HCT116 (cell line): ENCODE data around the gene OXGR1. TPM values are rescaled to one million over a fixed set of nuclear protein-coding genes. Genes with fewer than 3 reads are reported as not detected.

Experiments used
- ATAC-seq: fragments of 200-7000 bp; cut with Tn5 transposase; 2 replicates; pipeline ENCODE4 v1.9.1; 2020; ENCODE audit warnings: mild to moderate bottlenecking, moderate library complexity
- BruUV-seq: library from RNA; stranded (reverse); fragments of 400-500 nt; replicated peaks from 2 replicates; lab custom pipeline; 2021; lab: Mats Ljungman, UMichigan
- CTCF ChIA-PET: fragments of 300-600 bp; sonication (Branson Sonifier 250); formaldehyde crosslinking; loops from one replicate; lab custom pipeline; 2021; ENCODE audit warnings: antibody characterized with exemption; lab: Charles Lee
- POLR2A ChIA-PET: fragments of 300-600, 350-600 bp; sonication (Branson Sonifier 250); formaldehyde crosslinking; loops from one replicate; lab custom pipeline; 2021; ENCODE audit warnings: antibody characterized with exemption; lab: Charles Lee
- RAD21 ChIA-PET, 2 experiments: fragments of 300-600 bp; sonication (Branson Sonifier 250); formaldehyde crosslinking; loops; one replicate each; lab custom pipeline; 2023; ENCODE audit warnings: low total read pairs in 2 of 2; ENCODE audit not compliant: uncharacterized antibody in 2 of 2, unreplicated experiment in 2 of 2, low non-redundant PET in 1 of 2; lab: Charles Lee
- DNase-seq: peaks from one replicate; pipeline ENCODE4 v3.0.0-alpha.2; 2010; ENCODE audit warnings: low read depth, low spot score
- H2AFZ ChIP-seq: fragments of 200-600 bp; shearing (Covaris generic), sonication (generic); 2 replicates; pipeline ENCODE4 v1.6.1; 2017; ENCODE audit warnings: low read depth, mixed run types, mixed read lengths, antibody characterized with exemption, low read length; ENCODE audit not compliant: poor library complexity, severe bottlenecking
- H3K27ac ChIP-seq: 2 replicates; pipeline ENCODE4 v1.5.1; 2012; ENCODE audit warnings: low read depth, low read length
- H3K27me3 ChIP-seq: fragments of 200-600 bp; sonication (generic); 2 replicates; pipeline ENCODE4 v1.6.1; 2016; ENCODE audit warnings: mixed run types, low read length, mixed read lengths; ENCODE audit not compliant: insufficient read depth
- H3K36me3 ChIP-seq, 2 experiments: fragments of 200-500 bp in 1 of 2; fragments of 200-600 bp in 1 of 2; sonication (Bioruptor generic) in 1 of 2; sonication (generic) in 1 of 2; 2 replicates each; pipeline versions ENCODE4 v1.5.1 to v1.6.1; 2014 to 2016; ENCODE audit warnings: low read length in 2 of 2, inconsistent platforms in 1 of 2, mixed read lengths in 1 of 2, mixed run types in 1 of 2; ENCODE audit not compliant: insufficient read depth in 2 of 2, control insufficient read depth in 1 of 2
- H3K4me1 ChIP-seq, 2 experiments: fragments of 200-600 bp in 1 of 2; sonication (generic) in 1 of 2; 2 replicates each; pipeline versions ENCODE4 v1.5.1 to v1.6.1; 2012 to 2017; ENCODE audit warnings: low read length in 2 of 2, inconsistent platforms in 1 of 2, mild to moderate bottlenecking in 1 of 2, mixed read lengths in 1 of 2, mixed run types in 1 of 2, moderate library complexity in 1 of 2; ENCODE audit not compliant: insufficient read depth in 2 of 2, control insufficient read depth in 1 of 2
- H3K4me2 ChIP-seq: fragments of 200-600 bp; sonication (generic); 2 replicates; pipeline ENCODE4 v1.6.1; 2017; ENCODE audit warnings: mixed run types, low read length, mixed read lengths
- H3K4me3 ChIP-seq, 2 experiments: fragments of 200-600 bp in 1 of 2; sonication (generic) in 1 of 2; replicated peaks in 1 of 2; 2 replicates each; pipeline ENCODE4 v1.5.1; 2011 to 2016; ENCODE audit warnings: low read length in 2 of 2, control low read depth in 1 of 2, low read depth in 1 of 2, mild to moderate bottlenecking in 1 of 2, mixed read lengths in 1 of 2, mixed run types in 1 of 2
- H3K79me2 ChIP-seq: fragments of 200-600 bp; sonication (generic); 2 replicates; pipeline ENCODE4 v1.6.1; 2017; ENCODE audit warnings: mild to moderate bottlenecking, mixed run types, low read length, moderate library complexity, mixed read lengths; ENCODE audit not compliant: insufficient read depth
- H3K9ac ChIP-seq: fragments of 200-600 bp; sonication (generic); 2 replicates; pipeline ENCODE4 v1.6.1; 2016; ENCODE audit warnings: low read length, mixed read lengths
- H3K9me2 ChIP-seq: fragments of 200-600 bp; sonication (generic), shearing (Covaris generic); 2 replicates; pipeline ENCODE4 v1.6.1; 2017; ENCODE audit warnings: mixed run types, mild to moderate bottlenecking, moderate library complexity; ENCODE audit not compliant: insufficient read depth
- H3K9me3 ChIP-seq, 2 experiments: fragments of 200-500 bp in 1 of 2; fragments of 200-600 bp in 1 of 2; sonication (Bioruptor generic) in 1 of 2; sonication (generic) in 1 of 2; 2 replicates each; pipeline ENCODE4 v1.6.1; 2014 to 2017; ENCODE audit warnings: low read length in 2 of 2, mixed read lengths in 2 of 2, inconsistent platforms in 1 of 2, low read depth in 1 of 2, mild to moderate bottlenecking in 1 of 2, mixed run types in 1 of 2, moderate library complexity in 1 of 2; ENCODE audit not compliant: control insufficient read depth in 1 of 2, insufficient read depth in 1 of 2
- H4K20me1 ChIP-seq: fragments of 200-600 bp; sonication (generic), shearing (Covaris generic); 2 replicates; pipeline ENCODE4 v1.6.1; 2017; ENCODE audit warnings: mixed run types, mild to moderate bottlenecking, moderate library complexity; ENCODE audit not compliant: insufficient read depth
- ATF3 ChIP-seq: IDR thresholded peaks from 2 replicates; pipeline ENCODE4 v1.6.1; 2012
- EGR1 ChIP-seq: IDR thresholded peaks from 2 replicates; pipeline ENCODE4 v1.6.1; 2012; ENCODE audit warnings: low read depth
- ELF1 ChIP-seq: IDR thresholded peaks from 2 replicates; pipeline ENCODE4 v1.6.1; 2012; ENCODE audit warnings: low read depth, borderline replicate concordance
- EZH2 ChIP-seq: fragments of 200-600 bp; sonication (generic); IDR thresholded peaks from 2 replicates; pipeline ENCODE4 v1.6.1; 2017; ENCODE audit warnings: antibody characterized with exemption, mixed run types
- FOSL1 ChIP-seq: IDR thresholded peaks from 2 replicates; pipeline ENCODE4 v1.6.1; 2012; ENCODE audit warnings: low read depth
- POLR2A ChIP-seq: IDR thresholded peaks from 2 replicates; pipeline ENCODE4 v1.7.0; 2011; ENCODE audit warnings: borderline replicate concordance; ENCODE audit not compliant: insufficient read depth, insufficient read length; ENCODE audit errors: extremely low read depth
- POLR2AphosphoS5 ChIP-seq: IDR thresholded peaks from 2 replicates; pipeline ENCODE4 v1.6.1; 2011; ENCODE audit warnings: mild to moderate bottlenecking, low read depth, low read length, moderate library complexity
- RAD21 ChIP-seq: IDR thresholded peaks from 2 replicates; pipeline ENCODE4 v1.6.1; 2012; ENCODE audit warnings: low read depth, mild to moderate bottlenecking
- SRF ChIP-seq: IDR thresholded peaks from 2 replicates; pipeline ENCODE4 v1.6.1; 2012; ENCODE audit warnings: low read depth
- TCF7L2 ChIP-seq: IDR thresholded peaks from 2 replicates; pipeline ENCODE4 v1.7.0; 2011; ENCODE audit warnings: borderline replicate concordance, inconsistent platforms; ENCODE audit not compliant: insufficient read depth, insufficient read length; ENCODE audit errors: extremely low read depth
- ZBTB33 ChIP-seq: IDR thresholded peaks from 2 replicates; pipeline ENCODE4 v1.6.1; 2011; ENCODE audit warnings: mild to moderate bottlenecking, low read length, moderate library complexity; ENCODE audit not compliant: insufficient replicate concordance; ENCODE audit errors: extremely low read depth
- intact Hi-C: fragments of 100-400 bp; cut with micrococcal nuclease; formaldehyde crosslinking; loops from 2 replicates; pipeline ENCODE4 v1.10.0; 2022
- total RNA-seq: library from RNA; stranded (reverse); gene quantifications from one replicate; pipeline ENCODE4 v1.2.1, GENCODE V29; 2021; ENCODE audit not compliant: unreplicated experiment

Gene OXGR1
- total RNA-seq, 1 experiment from 2014 or later, result not detected

GRCh38 chr13:97020194-97020593 is 25.9 kb upstream of the OXGR1 start:
- H2AFZ ChIP-seq, result no peak overlapping the region
- no peaks in the 10 kb centered on the region for H3K9me2 ChIP-seq
- no peaks in the 10 kb centered on the region for H4K20me1 ChIP-seq
- BruUV-seq, result no TSS peak
- TF ChIP-seq TCF7L2, result no peak
- no peak for TF ChIP-seq ATF3
- no peak for TF ChIP-seq ZBTB33
- no peak for TF ChIP-seq EGR1
- no peak for TF ChIP-seq SRF
- no peak for TF ChIP-seq EZH2
- TF ChIP-seq POLR2AphosphoS5, result no peak
- no peak for TF ChIP-seq POLR2A
- no peak for TF ChIP-seq FOSL1
- TF ChIP-seq ELF1, result no peak
- TF ChIP-seq RAD21, result no peak
- TF ChIP-seq, all 23 proteins: peak for 0
- ChIA-PET CTCF (no interaction called here), POLR2A (no interaction called here), RAD21 (no interaction called here)
- Histone ChIP-seq H3K9ac (no peak overlapping the region), H3K27ac (no peak overlapping the region), H3K9me3 (no peaks in the 10 kb centered on the region), H3K4me2 (no peak overlapping the region), H3K36me3 (no peaks in the 10 kb centered on the region), H3K4me3 (no peak overlapping the region), H3K79me2 (no peaks in the 10 kb centered on the region), H3K27me3 (no peaks in the 10 kb centered on the region), H3K4me1 (peaks cover 0 to 4% of the 10 kb centered on the region in 2 experiments; a peak in 1 of 4 replicates)
- ATAC-seq (no peak), DNase-seq (no peak)
- intact Hi-C loops, result no loop called here
